Ovary (tissue), 3 donors: Measurements from ENCODE around the gene ATL1.

ENCODE experiments used
- POLR2A ChIP-seq: fragments of 450-650 bp; IDR thresholded peaks from one replicate; pipeline ENCODE4 v1.6.1; 2017; ENCODE audit warnings: antibody characterized with exemption, mild to moderate bottlenecking, moderate library complexity
- TF ChIP-seq, protein P1 (sequence below), 3 donors: fragments of 450-650 bp in 2 of 3; fragments of 200-600 bp in 1 of 3; IDR thresholded peaks; one replicate each; pipeline versions ENCODE4 v1.5.1 to v1.8.0; 2016 to 2022; ENCODE audit warnings: antibody characterized with exemption in 3 of 3, mild to moderate bottlenecking in 1 of 3
- donor health status: DM: no; HTN: no; CAD: no.

- TF ChIP-seq, protein P1, sequence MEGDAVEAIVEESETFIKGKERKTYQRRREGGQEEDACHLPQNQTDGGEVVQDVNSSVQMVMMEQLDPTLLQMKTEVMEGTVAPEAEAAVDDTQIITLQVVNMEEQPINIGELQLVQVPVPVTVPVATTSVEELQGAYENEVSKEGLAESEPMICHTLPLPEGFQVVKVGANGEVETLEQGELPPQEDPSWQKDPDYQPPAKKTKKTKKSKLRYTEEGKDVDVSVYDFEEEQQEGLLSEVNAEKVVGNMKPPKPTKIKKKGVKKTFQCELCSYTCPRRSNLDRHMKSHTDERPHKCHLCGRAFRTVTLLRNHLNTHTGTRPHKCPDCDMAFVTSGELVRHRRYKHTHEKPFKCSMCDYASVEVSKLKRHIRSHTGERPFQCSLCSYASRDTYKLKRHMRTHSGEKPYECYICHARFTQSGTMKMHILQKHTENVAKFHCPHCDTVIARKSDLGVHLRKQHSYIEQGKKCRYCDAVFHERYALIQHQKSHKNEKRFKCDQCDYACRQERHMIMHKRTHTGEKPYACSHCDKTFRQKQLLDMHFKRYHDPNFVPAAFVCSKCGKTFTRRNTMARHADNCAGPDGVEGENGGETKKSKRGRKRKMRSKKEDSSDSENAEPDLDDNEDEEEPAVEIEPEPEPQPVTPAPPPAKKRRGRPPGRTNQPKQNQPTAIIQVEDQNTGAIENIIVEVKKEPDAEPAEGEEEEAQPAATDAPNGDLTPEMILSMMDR (IDR thresholded peaks at IDR 0.05): no peak
- TF ChIP-seq POLR2A: no peak
Observed at GRCh38 chr14:50612806-50613205, 52.9 kb downstream of the ATL1 start.
